Stimulated activated CD8-positive, alpha-beta memory T cell treated with anti-CD3 and anti-CD28 coated beads, Interleukin-2, amount 100 ng/mL, for 1 hour (primary cell): ENCODE measurements around the gene HMGN5.

ENCODE experiments used
- DNase-seq, 2 donors: peaks; one replicate each; pipeline ENCODE4 v3.0.0-alpha.2; 2020; ENCODE audit warnings: low read depth in 2 of 2

Gene HMGN5

GRCh38 chrX:81120258-81120935 lies 81.3 kb downstream of the HMGN5 start:
- no peak for DNase-seq

GRCh38 chrX:81114757-81115156 lies 87.0 kb downstream of the HMGN5 start:
- no peak for DNase-seq

- no peak for DNase-seq
These were observed 91.4 kb downstream of the HMGN5 start for GRCh38 chrX:81110286-81110685.

GRCh38 chrX:81082649-81083048 lies 119.1 kb downstream of the HMGN5 start:
- no peak for DNase-seq
